ENCODE measurements around the gene CNRIP1.

DNA sequence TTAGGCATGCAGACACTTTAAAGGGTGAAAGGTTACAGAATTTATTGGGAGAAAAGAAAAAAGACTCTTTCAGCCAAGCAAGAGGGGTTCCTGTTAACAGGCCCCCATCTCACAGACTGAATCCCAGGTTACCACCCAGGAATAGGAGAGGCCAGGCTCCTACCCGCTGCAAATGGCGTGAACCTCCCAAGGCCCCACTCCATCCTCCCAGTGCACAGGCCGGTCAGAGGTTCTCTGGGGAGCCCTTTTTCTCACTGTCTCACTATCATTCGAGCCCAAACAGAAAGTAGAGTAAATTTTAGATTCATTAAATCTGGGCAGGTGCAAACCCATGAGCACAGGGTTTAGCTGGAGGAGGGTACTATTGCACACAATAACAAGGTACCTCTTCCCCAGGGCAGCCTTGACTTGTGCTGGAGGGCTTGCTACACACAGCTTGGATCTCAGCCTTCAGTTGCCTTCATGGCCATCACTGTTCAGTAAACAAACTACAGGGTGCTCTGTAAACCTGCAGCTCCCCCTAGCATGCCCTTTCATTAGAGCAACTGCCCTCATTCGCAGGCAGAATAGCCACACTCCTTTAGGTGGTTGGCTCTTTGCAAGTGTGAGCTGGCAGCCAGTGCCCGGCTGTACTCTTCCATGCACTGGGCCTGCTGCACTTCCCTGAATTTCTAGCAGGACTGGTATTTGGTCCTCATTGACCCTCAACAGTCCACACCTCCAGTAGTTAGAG, 38.0 kb upstream of the CNRIP1 start:
- peak in 2 of 3 experiments; percentile 8 to 25 for TF ChIP-seq CTCF (IDR thresholded peaks at IDR 0.05)
- no peak for TF ChIP-seq POLR2AphosphoS5 (IDR thresholded peaks at IDR 0.05)
